Epithelial cell of proximal tubule (primary cell): ENCODE measurements around the gene TRAK1. TPM values are rescaled to one million over a fixed set of nuclear protein-coding genes. Genes with fewer than 3 reads are reported as not detected.

ENCODE experiments used
- DNase-seq: peaks from one replicate; pipeline ENCODE4 v3.0.0-alpha.2; 2011; ENCODE audit warnings: low read depth
- H3K4me3 ChIP-seq: 2 replicates; pipeline ENCODE4 v1.5.1; 2011; ENCODE audit warnings: low read depth, mild to moderate bottlenecking, low read length
- CTCF ChIP-seq: conservative IDR thresholded peaks from 2 replicates; pipeline ENCODE4 v1.5.1; 2012; ENCODE audit warnings: low read depth, mild to moderate bottlenecking, low read length
- total RNA-seq: library from RNA; depleted of rRNA; stranded (reverse); fragments of >200 nt; gene quantifications from 2 replicates; pipeline ENCODE4 v1.2.3, GENCODE V29; 2015

Gene TRAK1
- total RNA-seq, 1 donor from 2014 or later, result 22.4 TPM

- TF ChIP-seq CTCF, result no peak
- H3K4me3 ChIP-seq, result no peak overlapping the region
- no peak for DNase-seq
These were observed 42.5 kb downstream of the TRAK1 start for GRCh38 chr3:42133500-42134298.

GRCh38 chr3:42134867-42135464 is 43.8 kb downstream of the TRAK1 start:
- no peak for DNase-seq
- TF ChIP-seq CTCF, result no peak
- H3K4me3 ChIP-seq, result no peak overlapping the region

- TF ChIP-seq CTCF, result no peak
- no peak overlapping the region for H3K4me3 ChIP-seq
- no peak for DNase-seq
These were observed 48.7 kb downstream of the TRAK1 start for GRCh38 chr3:42139621-42140453.

- H3K4me3 ChIP-seq, result no peak overlapping the region
- TF ChIP-seq CTCF, result no peak
- DNase-seq, result no peak
These were observed 49.6 kb downstream of the TRAK1 start for GRCh38 chr3:42140665-42141203.

GRCh38 chr3:42143440-42143839 is 52.3 kb downstream of the TRAK1 start:
- no peak for DNase-seq
- no peak for TF ChIP-seq CTCF

GRCh38 chr3:42144209-42144608 is 53.1 kb downstream of the TRAK1 start:
- DNase-seq, result no peak
- TF ChIP-seq CTCF, result no peak
- H3K4me3 ChIP-seq, result no peak overlapping the region

More at GRCh38 chr3:42143440-42143839, 52.3 kb downstream of the TRAK1 start:
- H3K4me3 ChIP-seq, result no peak overlapping the region
